ENCODE measurements around the gene PSD4.

Gene PSD4

DNA sequence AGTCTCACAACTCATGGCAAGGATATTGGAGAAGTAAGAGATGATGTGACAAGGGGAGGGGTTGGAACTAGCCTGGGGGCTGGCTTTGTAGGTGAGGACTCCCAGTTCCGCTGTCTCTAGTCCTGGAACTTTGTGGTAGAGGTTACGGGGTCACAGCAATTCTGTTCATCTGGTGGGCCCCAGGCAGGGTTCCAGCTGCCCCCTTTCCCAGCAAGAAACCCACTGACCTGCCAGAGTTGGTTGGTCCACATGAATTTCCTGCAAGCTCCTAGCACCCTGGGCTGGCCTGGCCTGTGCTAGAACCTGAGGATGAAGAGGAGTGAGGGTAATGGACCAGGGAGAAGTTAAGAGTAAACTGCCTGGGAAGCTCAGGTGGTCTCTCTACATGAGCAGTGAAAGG lies 41.3 kb downstream of the PSD4 start:
- TF ChIP-seq, protein P1, sequence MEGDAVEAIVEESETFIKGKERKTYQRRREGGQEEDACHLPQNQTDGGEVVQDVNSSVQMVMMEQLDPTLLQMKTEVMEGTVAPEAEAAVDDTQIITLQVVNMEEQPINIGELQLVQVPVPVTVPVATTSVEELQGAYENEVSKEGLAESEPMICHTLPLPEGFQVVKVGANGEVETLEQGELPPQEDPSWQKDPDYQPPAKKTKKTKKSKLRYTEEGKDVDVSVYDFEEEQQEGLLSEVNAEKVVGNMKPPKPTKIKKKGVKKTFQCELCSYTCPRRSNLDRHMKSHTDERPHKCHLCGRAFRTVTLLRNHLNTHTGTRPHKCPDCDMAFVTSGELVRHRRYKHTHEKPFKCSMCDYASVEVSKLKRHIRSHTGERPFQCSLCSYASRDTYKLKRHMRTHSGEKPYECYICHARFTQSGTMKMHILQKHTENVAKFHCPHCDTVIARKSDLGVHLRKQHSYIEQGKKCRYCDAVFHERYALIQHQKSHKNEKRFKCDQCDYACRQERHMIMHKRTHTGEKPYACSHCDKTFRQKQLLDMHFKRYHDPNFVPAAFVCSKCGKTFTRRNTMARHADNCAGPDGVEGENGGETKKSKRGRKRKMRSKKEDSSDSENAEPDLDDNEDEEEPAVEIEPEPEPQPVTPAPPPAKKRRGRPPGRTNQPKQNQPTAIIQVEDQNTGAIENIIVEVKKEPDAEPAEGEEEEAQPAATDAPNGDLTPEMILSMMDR (IDR thresholded peaks at IDR 0.05; ENCODE audit: unreplicated experiment in 3 of 3), result no peak
- peaks cover 67% of the 10 kb centered on the region for H3K4me1 Mint-ChIP-seq
- H3K36me3 Mint-ChIP-seq (ENCODE audit: low read depth), result no peaks in the 10 kb centered on the region
- H3K27ac Mint-ChIP-seq, result peak overlapping the region in 2 of 3 experiments; percentile 75 to 98
- peaks cover 28% of the 10 kb centered on the region for H3K27me3 Mint-ChIP-seq (ENCODE audit: low read depth)
- H3K4me3 Mint-ChIP-seq, result no peak overlapping the region
- H3K9me3 Mint-ChIP-seq, result no peaks in the 10 kb centered on the region

DNA sequence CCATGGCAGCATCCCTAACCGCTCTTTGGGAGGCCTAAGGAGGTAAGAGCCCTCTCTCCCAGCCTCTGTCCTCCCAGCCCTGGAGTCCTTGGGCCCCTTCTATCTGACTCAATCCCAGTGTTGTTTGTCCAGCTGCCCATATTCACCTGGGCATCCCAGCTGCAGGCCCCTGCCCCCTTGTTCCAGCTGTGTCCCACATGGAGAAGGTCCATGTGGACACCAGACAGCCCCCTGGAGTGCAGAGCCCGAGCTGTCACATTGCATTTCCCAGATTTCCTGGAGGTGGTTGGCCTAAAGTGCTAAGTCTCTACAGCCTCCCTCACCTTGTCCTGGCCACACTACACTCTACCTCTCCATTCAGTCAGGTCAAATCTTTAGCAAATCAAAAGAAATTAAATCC lies 42.5 kb downstream of the PSD4 start:
- TF ChIP-seq, protein P1 (IDR thresholded peaks at IDR 0.05; ENCODE audit: unreplicated experiment in 3 of 3), result no peak
- peak overlapping the region in 2 of 3 experiments; percentile 94 for H3K27ac Mint-ChIP-seq

DNA sequence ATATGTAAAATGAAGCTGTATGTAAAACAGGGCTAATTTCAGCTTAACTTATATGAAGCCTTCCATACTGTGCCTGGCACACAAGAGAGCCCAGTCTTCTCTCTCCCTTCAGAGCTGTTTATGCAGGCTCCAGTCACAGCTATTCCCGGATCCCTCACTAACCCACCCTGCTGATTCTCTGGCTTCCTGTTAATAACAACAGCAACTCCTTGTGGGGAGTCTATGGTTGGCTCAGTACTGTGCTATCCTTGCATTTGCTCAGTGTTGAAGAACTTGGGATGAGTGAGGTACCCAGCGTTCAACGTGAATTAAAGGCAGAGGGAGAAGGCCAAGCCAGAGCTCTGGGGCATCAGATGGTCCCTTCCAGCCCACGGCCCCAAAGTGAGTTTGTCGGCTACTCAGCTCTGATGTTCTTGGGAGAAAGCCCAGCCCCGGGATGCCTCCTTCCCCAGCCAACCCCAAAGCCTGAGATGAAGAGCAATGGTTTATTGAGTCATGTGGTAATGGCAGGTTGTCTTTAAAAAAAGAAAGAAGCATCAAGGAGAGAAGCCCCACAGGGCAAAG lies 43.2 kb downstream of the PSD4 start:
- H3K27ac Mint-ChIP-seq, result peak overlapping the region in 2 of 3 experiments; percentile 94

More for the DNA sequence above, 42.5 kb downstream of the PSD4 start:
- H3K27me3 Mint-ChIP-seq (ENCODE audit: low read depth), result peaks cover 24% of the 10 kb centered on the region
- H3K36me3 Mint-ChIP-seq (ENCODE audit: low read depth), result no peaks in the 10 kb centered on the region
- H3K4me3 Mint-ChIP-seq, result no peak overlapping the region
- no peaks in the 10 kb centered on the region for H3K9me3 Mint-ChIP-seq
- H3K4me1 Mint-ChIP-seq, result peaks cover 58% of the 10 kb centered on the region

DNA sequence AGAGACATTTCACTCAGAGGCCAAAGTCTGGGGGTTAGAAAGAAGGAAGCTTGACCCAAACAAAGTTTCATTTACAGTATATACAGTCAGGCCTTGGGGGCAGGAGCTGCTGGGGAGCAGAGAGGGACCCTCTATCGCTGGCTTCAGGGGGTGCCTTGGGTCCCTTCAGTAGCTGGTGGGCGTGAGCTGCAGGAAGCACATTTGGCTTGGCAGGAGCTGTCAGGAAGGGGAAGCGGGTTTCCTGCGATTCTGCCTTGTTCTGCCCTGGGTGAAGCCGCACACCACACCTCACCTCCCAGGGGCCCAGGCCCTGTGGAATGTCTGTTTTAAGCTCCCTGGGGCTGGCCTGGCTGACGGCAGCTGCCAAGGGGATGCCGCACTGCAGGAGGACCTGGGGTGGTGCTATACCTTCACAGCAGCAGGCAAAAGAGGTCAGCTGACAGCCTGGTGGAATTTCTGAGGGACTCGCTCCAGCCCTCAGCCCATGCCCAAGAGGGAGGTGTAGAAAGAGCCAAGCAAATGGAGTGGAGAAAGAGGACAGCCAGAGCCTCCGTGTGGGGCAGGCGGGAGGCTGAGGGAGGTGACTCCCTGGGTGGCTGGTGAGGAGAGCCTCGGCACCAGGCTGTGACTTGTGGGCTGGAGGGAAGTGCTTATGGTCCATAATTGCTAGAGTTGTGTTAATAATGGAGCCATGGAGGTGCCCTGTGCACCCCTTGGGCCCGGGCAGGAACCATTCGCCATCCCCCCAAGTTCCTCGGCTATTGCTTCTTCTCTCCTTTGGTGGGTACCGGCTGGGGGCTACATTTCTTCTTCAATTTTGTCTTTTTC lies 43.9 kb downstream of the PSD4 start:
- Mint-ChIP-seq H3K4me1 (peaks cover 44% of the 10 kb centered on the region), H3K36me3 (ENCODE audit: low read depth) (no peaks in the 10 kb centered on the region), H3K9me3 (no peaks in the 10 kb centered on the region), H3K27ac (peak overlapping the region in 2 of 3 experiments; percentile 94), H3K27me3 (ENCODE audit: low read depth) (peaks cover 21% of the 10 kb centered on the region), H3K4me3 (peak overlapping the region in 2 of 3 experiments; percentile 16 to 52)
- TF ChIP-seq, protein P1 (IDR thresholded peaks at IDR 0.05; ENCODE audit: unreplicated experiment in 3 of 3), result no peak

More for the DNA sequence above, 43.2 kb downstream of the PSD4 start:
- no peaks in the 10 kb centered on the region for H3K9me3 Mint-ChIP-seq
- peaks cover 24% of the 10 kb centered on the region for H3K27me3 Mint-ChIP-seq (ENCODE audit: low read depth)
- peaks cover 51% of the 10 kb centered on the region for H3K4me1 Mint-ChIP-seq
- TF ChIP-seq, protein P1 (IDR thresholded peaks at IDR 0.05; ENCODE audit: unreplicated experiment in 3 of 3), result no peak
- peak overlapping the region in 2 of 3 experiments; percentile 9 to 18 for H3K4me3 Mint-ChIP-seq
- H3K36me3 Mint-ChIP-seq (ENCODE audit: low read depth), result no peaks in the 10 kb centered on the region

DNA sequence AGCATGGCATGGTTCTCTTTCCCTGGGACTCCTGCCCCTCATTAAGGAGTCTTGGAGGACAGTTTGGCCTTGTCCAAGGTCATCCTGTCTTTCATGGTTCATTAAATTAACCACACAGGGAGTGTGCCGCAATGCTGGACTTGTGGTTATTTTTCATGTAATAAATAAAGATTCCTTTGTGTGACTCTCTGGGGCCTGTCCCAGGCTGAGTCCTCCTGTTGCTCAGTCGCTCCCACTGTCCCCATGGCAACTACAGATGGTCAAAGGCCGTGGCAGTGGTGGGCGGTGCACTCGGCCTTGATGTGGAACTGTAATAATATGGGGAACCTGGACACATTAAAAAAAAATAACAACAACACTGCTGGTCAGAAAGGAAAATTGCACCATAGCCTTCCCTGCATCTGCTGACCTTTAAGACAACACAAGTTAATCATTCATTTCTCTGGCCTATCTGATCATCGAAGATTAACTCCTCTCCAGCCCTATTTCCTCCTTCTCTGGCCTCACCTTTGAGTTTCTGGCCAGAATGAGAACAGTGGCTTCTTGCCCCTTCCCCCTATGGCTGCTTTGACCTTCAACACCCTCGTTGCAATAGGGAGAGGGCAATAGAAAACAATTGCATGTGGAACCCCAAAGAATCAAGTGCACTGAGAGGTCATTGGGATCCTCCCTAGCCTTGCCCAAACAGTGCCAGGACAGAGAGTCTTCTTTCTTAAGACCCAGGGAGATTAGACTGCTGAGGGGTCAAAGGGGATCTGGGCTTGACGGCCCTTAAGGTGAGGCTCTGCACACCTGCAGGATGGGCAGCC lies 44.7 kb downstream of the PSD4 start:
- TF ChIP-seq, protein P1 (IDR thresholded peaks at IDR 0.05; ENCODE audit: unreplicated experiment in 3 of 3), result no peak
- no peaks in the 10 kb centered on the region for H3K9me3 Mint-ChIP-seq
- peaks cover 36% of the 10 kb centered on the region for H3K4me1 Mint-ChIP-seq
- peaks cover 13% of the 10 kb centered on the region for H3K27me3 Mint-ChIP-seq (ENCODE audit: low read depth)
- H3K36me3 Mint-ChIP-seq (ENCODE audit: low read depth), result no peaks in the 10 kb centered on the region
- H3K27ac Mint-ChIP-seq, result peak overlapping the region in 2 of 3 experiments; percentile 94
- H3K4me3 Mint-ChIP-seq, result peak overlapping the region in 2 of 3 experiments; percentile 16 to 52

Data from nephron (organoid).